ENCODE measurements around the gene CSRNP3.

The CSRNP3 gene

GRCh38 chr2:165469417-165469816 is at the start of gene CSRNP3:
Gene CSRNP3, plus strand, starts transcription at chr2:165469698. Its CDS starts 125,368 bp downstream, at chr2:165595066.
- DNase-seq (ENCODE audit: insufficient read length, low spot score) (peak; percentile 25), FAIRE-seq (peak; percentile 96)
- TF ChIP-seq POLR2A (IDR thresholded peaks at IDR 0.05; ENCODE audit: low read depth, low read length) = no peak

- DNase-seq (ENCODE audit: insufficient read length, low spot score) (no peak), FAIRE-seq (no peak)
- TF ChIP-seq POLR2A (IDR thresholded peaks at IDR 0.05; ENCODE audit: low read depth, low read length) = no peak
These were observed 49.3 kb upstream of the CSRNP3 start for GRCh38 chr2:165420231-165420630.

- no peak for FAIRE-seq
- TF ChIP-seq POLR2A (IDR thresholded peaks at IDR 0.05; ENCODE audit: low read depth, low read length) = no peak
These were observed 46.4 kb upstream of the CSRNP3 start for GRCh38 chr2:165423081-165423480.

GRCh38 chr2:165425556-165425955 is 43.9 kb upstream of the CSRNP3 start:
- FAIRE-seq (no peak), DNase-seq (ENCODE audit: insufficient read length, low spot score) (no peak)
- no peak for TF ChIP-seq POLR2A (IDR thresholded peaks at IDR 0.05; ENCODE audit: low read depth, low read length)

More at GRCh38 chr2:165423081-165423480, 46.4 kb upstream of the CSRNP3 start:
- DNase-seq (ENCODE audit: insufficient read length, low spot score) = no peak

GRCh38 chr2:165427686-165428085 is 41.8 kb upstream of the CSRNP3 start:
- no peak for DNase-seq (ENCODE audit: insufficient read length, low spot score)
- no peak for FAIRE-seq
- no peak for TF ChIP-seq POLR2A (IDR thresholded peaks at IDR 0.05; ENCODE audit: low read depth, low read length)

GRCh38 chr2:165428926-165429325 is 40.6 kb upstream of the CSRNP3 start:
- FAIRE-seq = no peak
- no peak for DNase-seq (ENCODE audit: insufficient read length, low spot score)
- no peak for TF ChIP-seq POLR2A (IDR thresholded peaks at IDR 0.05; ENCODE audit: low read depth, low read length)

GRCh38 chr2:165431014-165431413 is 38.5 kb upstream of the CSRNP3 start:
- no peak for TF ChIP-seq POLR2A (IDR thresholded peaks at IDR 0.05; ENCODE audit: low read depth, low read length)
- no peak for FAIRE-seq
- no peak for DNase-seq (ENCODE audit: insufficient read length, low spot score)

GRCh38 chr2:165432234-165432966 is 37.1 kb upstream of the CSRNP3 start:
- DNase-seq (ENCODE audit: insufficient read length, low spot score) (no peak), FAIRE-seq (no peak)

GRCh38 chr2:165434865-165435496 is 34.5 kb upstream of the CSRNP3 start:
- FAIRE-seq (no peak), DNase-seq (ENCODE audit: insufficient read length, low spot score) (no peak)
- TF ChIP-seq POLR2A (IDR thresholded peaks at IDR 0.05; ENCODE audit: low read depth, low read length) = no peak

More at GRCh38 chr2:165432234-165432966, 37.1 kb upstream of the CSRNP3 start:
- no peak for TF ChIP-seq POLR2A (IDR thresholded peaks at IDR 0.05; ENCODE audit: low read depth, low read length)

GRCh38 chr2:165435611-165436010 is 33.9 kb upstream of the CSRNP3 start:
- FAIRE-seq (no peak), DNase-seq (ENCODE audit: insufficient read length, low spot score) (no peak)
- no peak for TF ChIP-seq POLR2A (IDR thresholded peaks at IDR 0.05; ENCODE audit: low read depth, low read length)

GRCh38 chr2:165436559-165436958 is 32.9 kb upstream of the CSRNP3 start:
- FAIRE-seq = no peak

GRCh38 chr2:165440367-165440766 is 29.1 kb upstream of the CSRNP3 start:
- no peak for DNase-seq (ENCODE audit: insufficient read length, low spot score)
- no peak for FAIRE-seq

More at GRCh38 chr2:165436559-165436958, 32.9 kb upstream of the CSRNP3 start:
- no peak for TF ChIP-seq POLR2A (IDR thresholded peaks at IDR 0.05; ENCODE audit: low read depth, low read length)
- DNase-seq (ENCODE audit: insufficient read length, low spot score) = no peak

GRCh38 chr2:165443511-165443910 is 26.0 kb upstream of the CSRNP3 start:
- no peak for FAIRE-seq
- no peak for TF ChIP-seq POLR2A (IDR thresholded peaks at IDR 0.05; ENCODE audit: low read depth, low read length)

More at GRCh38 chr2:165440367-165440766, 29.1 kb upstream of the CSRNP3 start:
- no peak for TF ChIP-seq POLR2A (IDR thresholded peaks at IDR 0.05; ENCODE audit: low read depth, low read length)

GRCh38 chr2:165448406-165448805 is 21.1 kb upstream of the CSRNP3 start:
- DNase-seq (ENCODE audit: insufficient read length, low spot score) (no peak), FAIRE-seq (no peak)
- no peak for TF ChIP-seq POLR2A (IDR thresholded peaks at IDR 0.05; ENCODE audit: low read depth, low read length)

More at GRCh38 chr2:165443511-165443910, 26.0 kb upstream of the CSRNP3 start:
- DNase-seq (ENCODE audit: insufficient read length, low spot score) = no peak

GRCh38 chr2:165450156-165450555 is 19.3 kb upstream of the CSRNP3 start:
- no peak for FAIRE-seq
- DNase-seq (ENCODE audit: insufficient read length, low spot score) = no peak
- TF ChIP-seq POLR2A (IDR thresholded peaks at IDR 0.05; ENCODE audit: low read depth, low read length) = no peak

All from H54 (cell line).